ENCODE data around the gene DPP6.
A peak's percentile ranks its signal among the peaks of the same experiment; 100 is the strongest.

Gene DPP6

GRCh38 chr7:154482863-154483262 lies 430.7 kb downstream of the DPP6 start:
- no peak for DNase-seq

- DNase-seq, result no peak
Measured at GRCh38 chr7:154484406-154484805, 432.2 kb downstream of the DPP6 start.

GRCh38 chr7:154484943-154485342 lies 432.7 kb downstream of the DPP6 start:
- DNase-seq, result no peak

GRCh38 chr7:154489897-154490296 lies 437.7 kb downstream of the DPP6 start:
- DNase-seq, result no peak

GRCh38 chr7:154493594-154493993 lies 441.4 kb downstream of the DPP6 start:
- no peak for DNase-seq

- DNase-seq, result no peak
Measured at GRCh38 chr7:154497751-154498150, 445.6 kb downstream of the DPP6 start.

- peak; percentile 12 to 27 for DNase-seq
Measured at GRCh38 chr7:154503962-154504550, 451.9 kb downstream of the DPP6 start.

- no peak for DNase-seq
Measured at GRCh38 chr7:154504918-154505317, 452.7 kb downstream of the DPP6 start.

GRCh38 chr7:154505362-154505761 lies 453.2 kb downstream of the DPP6 start:
- no peak for DNase-seq

- no peak for DNase-seq
Measured at GRCh38 chr7:154509192-154509591, 457.0 kb downstream of the DPP6 start.

- no peak for DNase-seq
Measured at GRCh38 chr7:154512121-154512833, 460.1 kb downstream of the DPP6 start.

- no peak for DNase-seq
Measured at GRCh38 chr7:154517768-154518167, 465.6 kb downstream of the DPP6 start.

- no peak for DNase-seq
Measured at GRCh38 chr7:154519229-154519628, 467.0 kb downstream of the DPP6 start.

GRCh38 chr7:154530136-154530535 lies 477.9 kb downstream of the DPP6 start:
- DNase-seq, result no peak

GRCh38 chr7:154532771-154533170 lies 480.6 kb downstream of the DPP6 start:
- DNase-seq, result no peak

GRCh38 chr7:154540596-154540995 lies 488.4 kb downstream of the DPP6 start:
- DNase-seq, result no peak

GRCh38 chr7:154541606-154542005 lies 489.4 kb downstream of the DPP6 start:
- DNase-seq, result no peak

- DNase-seq, result no peak
Measured at GRCh38 chr7:154546946-154547587, 494.9 kb downstream of the DPP6 start.

- DNase-seq, result no peak
Measured at GRCh38 chr7:154553711-154554265, 501.6 kb downstream of the DPP6 start.

GRCh38 chr7:154559454-154559853 lies 507.3 kb downstream of the DPP6 start:
- DNase-seq, result no peak

- no peak for DNase-seq
Measured at GRCh38 chr7:154564676-154565075, 512.5 kb downstream of the DPP6 start.

GRCh38 chr7:154566877-154567276 lies 514.7 kb downstream of the DPP6 start:
- no peak for DNase-seq

GRCh38 chr7:154568346-154568745 lies 516.1 kb downstream of the DPP6 start:
- no peak for DNase-seq

- DNase-seq, result no peak
Measured at GRCh38 chr7:154569916-154570315, 517.7 kb downstream of the DPP6 start.
